Neutrophil (primary cell): ENCODE measurements around the gene EEIG2.
"Not testable (repeated sequence)": the region's sequence is repeated elsewhere in the genome, so short reads cannot be mapped to it uniquely, and the experiment has no call there.

Source experiments
- H3K27ac ChIP-seq: fragments of 200-600 bp; sonication (generic); 2 replicates; pipeline ENCODE4 v1.5.1; 2016; ENCODE audit warnings: mild to moderate bottlenecking, moderate library complexity
- H3K27me3 ChIP-seq: fragments of 200-600 bp; sonication (generic); 2 replicates; pipeline ENCODE4 v1.6.0; 2016; ENCODE audit warnings: mild to moderate bottlenecking
- H3K36me3 ChIP-seq: fragments of 200-600 bp; sonication (generic); 2 replicates; pipeline ENCODE4 v1.5.1; 2017
- H3K4me1 ChIP-seq, 2 experiments: fragments of 200-600 bp in 1 of 2; sonication (generic) in 1 of 2; 1 replicate in 1 of 2; 2 replicates in 1 of 2; pipeline versions ENCODE4 v1.5.1 to v1.6.1; 2013 to 2016; ENCODE audit warnings: low read depth in 1 of 2, low read length in 1 of 2, mild to moderate bottlenecking in 1 of 2, moderate library complexity in 1 of 2; ENCODE audit not compliant: control insufficient read depth in 1 of 2, insufficient read depth in 1 of 2
- H3K4me3 ChIP-seq, 2 experiments: fragments of 200-600 bp in 1 of 2; sonication (generic) in 1 of 2; 1 replicate in 1 of 2; 2 replicates in 1 of 2; pipeline ENCODE4 v1.5.1; 2013 to 2016; ENCODE audit warnings: low read depth in 1 of 2, low read length in 1 of 2, mild to moderate bottlenecking in 1 of 2, moderate library complexity in 1 of 2
- H3K9me3 ChIP-seq: fragments of 200-600 bp; sonication (generic); 2 replicates; pipeline ENCODE4 v1.5.1; 2016
- TF ChIP-seq, protein P1 (sequence below): fragments of 200-600 bp; sonication (generic); IDR thresholded peaks from 2 replicates; pipeline ENCODE4 v1.5.1; 2016; ENCODE audit warnings: antibody characterized with exemption

Gene EEIG2

GRCh38 chr1:108559215-108560186 lies at the start of gene EEIG2:
Gene EEIG2 (plus strand): TSS chr1:108560100. CDS start chr1:108560429, 329 bp downstream.
- Histone ChIP-seq H3K27me3 (no peaks in the 10 kb centered on the region), H3K4me3 (peak within 1 kb of the TSS; percentile 73 to 75), H3K4me1 (peaks cover 22 to 27% of the 10 kb centered on the region in 2 experiments), H3K36me3 (no peaks in the 10 kb centered on the region), H3K9me3 (no peaks in the 10 kb centered on the region), H3K27ac (peak within 1 kb of the TSS; percentile 69)
- TF ChIP-seq, protein P1, sequence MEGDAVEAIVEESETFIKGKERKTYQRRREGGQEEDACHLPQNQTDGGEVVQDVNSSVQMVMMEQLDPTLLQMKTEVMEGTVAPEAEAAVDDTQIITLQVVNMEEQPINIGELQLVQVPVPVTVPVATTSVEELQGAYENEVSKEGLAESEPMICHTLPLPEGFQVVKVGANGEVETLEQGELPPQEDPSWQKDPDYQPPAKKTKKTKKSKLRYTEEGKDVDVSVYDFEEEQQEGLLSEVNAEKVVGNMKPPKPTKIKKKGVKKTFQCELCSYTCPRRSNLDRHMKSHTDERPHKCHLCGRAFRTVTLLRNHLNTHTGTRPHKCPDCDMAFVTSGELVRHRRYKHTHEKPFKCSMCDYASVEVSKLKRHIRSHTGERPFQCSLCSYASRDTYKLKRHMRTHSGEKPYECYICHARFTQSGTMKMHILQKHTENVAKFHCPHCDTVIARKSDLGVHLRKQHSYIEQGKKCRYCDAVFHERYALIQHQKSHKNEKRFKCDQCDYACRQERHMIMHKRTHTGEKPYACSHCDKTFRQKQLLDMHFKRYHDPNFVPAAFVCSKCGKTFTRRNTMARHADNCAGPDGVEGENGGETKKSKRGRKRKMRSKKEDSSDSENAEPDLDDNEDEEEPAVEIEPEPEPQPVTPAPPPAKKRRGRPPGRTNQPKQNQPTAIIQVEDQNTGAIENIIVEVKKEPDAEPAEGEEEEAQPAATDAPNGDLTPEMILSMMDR, result peak; percentile 98

DNA sequence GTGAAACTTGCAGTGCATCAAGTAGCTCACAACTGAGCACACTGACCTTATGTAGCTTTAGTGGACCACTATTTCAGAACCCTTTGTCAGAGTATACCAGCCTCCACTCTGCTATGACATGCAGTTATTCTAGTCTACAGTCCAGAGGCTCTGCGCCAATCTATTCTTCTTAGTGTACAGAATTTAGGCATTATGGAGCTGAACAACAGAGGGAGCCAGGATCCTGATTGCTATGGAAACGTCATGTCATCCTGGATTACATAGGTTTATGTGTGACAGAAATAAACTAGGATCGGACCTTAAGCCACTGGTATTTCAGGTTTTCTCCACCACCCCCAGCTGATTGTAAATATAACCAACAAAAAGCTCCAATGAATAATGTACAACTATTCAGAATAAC lies 48.1 kb upstream of the EEIG2 start:
- TF ChIP-seq, protein P1, result no peak
- H3K4me1 ChIP-seq, result peaks cover 16 to 23% of the 10 kb centered on the region in 2 experiments
- no peak overlapping the region for H3K27ac ChIP-seq
- H3K27me3 ChIP-seq, result no peaks in the 10 kb centered on the region
- H3K36me3 ChIP-seq, result no peaks in the 10 kb centered on the region
- no peaks in the 10 kb centered on the region for H3K9me3 ChIP-seq
- no peak overlapping the region for H3K4me3 ChIP-seq

DNA sequence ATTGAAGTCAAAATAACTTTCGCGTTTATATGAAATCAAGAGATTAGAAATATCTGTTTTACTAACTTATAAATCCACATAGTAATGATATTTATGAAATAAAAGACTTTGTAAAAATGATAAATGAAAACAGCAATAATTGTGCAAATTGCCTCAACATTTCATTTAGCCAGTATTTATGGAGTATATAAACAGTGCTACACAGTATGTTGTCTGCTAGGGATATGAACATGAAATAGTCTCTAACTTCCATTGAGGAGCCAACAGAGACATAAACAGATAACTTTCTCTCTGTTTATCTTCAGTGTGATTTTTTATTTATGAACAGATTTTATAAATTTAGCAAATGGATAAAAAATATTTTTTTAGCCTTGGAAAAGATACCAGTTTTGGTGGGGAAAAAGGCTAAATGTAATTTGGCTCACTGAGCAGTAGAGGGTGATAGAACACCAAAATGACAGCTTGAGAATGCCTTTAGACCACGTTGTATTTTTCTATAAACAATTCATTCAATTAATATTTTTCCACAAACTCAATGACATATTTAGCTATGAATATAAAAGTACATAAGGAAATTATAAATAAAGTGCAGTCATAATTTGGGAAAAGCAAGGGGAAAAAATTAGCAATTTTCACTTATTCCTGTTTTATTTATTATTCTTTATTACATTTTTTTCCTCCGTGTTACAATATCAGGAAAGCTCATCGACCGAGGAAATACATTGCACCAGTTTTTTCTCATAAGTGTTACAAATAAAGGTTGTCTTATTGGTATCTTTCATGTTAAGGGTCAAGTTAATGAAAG lies 47.5 kb upstream of the EEIG2 start:
- H3K4me1 ChIP-seq, result peaks cover 10 to 16% of the 10 kb centered on the region in 2 experiments
- H3K27ac ChIP-seq, result no peak overlapping the region
- H3K9me3 ChIP-seq, result no peaks in the 10 kb centered on the region
- no peak overlapping the region for H3K4me3 ChIP-seq
- TF ChIP-seq, protein P1, result peak; percentile 45
- H3K27me3 ChIP-seq, result no peaks in the 10 kb centered on the region
- H3K36me3 ChIP-seq, result no peaks in the 10 kb centered on the region

- Histone ChIP-seq H3K27ac (no peak overlapping the region), H3K36me3 (no peaks in the 10 kb centered on the region), H3K27me3 (no peaks in the 10 kb centered on the region), H3K4me1 (peaks cover 4 to 10% of the 10 kb centered on the region in 2 experiments), H3K9me3 (no peaks in the 10 kb centered on the region), H3K4me3 (no peak overlapping the region)
- TF ChIP-seq, protein P1, result no peak
Observed at GRCh38 chr1:108513044-108513415, 46.9 kb upstream of the EEIG2 start.

DNA sequence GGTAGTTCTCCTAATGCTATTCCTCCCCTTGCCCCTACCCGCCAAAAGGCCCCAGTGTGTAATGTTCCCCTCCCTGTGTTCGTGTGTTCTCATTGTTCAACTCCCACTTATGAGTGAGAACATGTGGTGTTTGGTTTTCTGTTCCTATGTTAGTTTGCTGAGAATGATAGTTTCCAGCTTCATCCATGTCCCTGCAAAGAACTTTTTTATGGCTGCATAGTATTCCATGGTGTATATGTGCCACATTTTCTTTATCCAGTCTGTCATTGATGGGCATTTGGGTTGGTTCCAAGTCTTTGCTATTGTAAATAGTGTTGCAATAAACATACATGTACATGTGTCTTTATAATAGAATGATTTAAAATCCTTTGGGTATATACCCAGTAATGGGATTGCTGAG lies 46.0 kb upstream of the EEIG2 start:
- not testable (repeated sequence) for H3K27me3 ChIP-seq, H3K27ac ChIP-seq, H3K36me3 ChIP-seq, H3K4me3 ChIP-seq, H3K4me1 ChIP-seq, H3K9me3 ChIP-seq

GRCh38 chr1:108517301-108517897 lies 42.5 kb upstream of the EEIG2 start:
- H3K4me1 ChIP-seq, H3K36me3 ChIP-seq, H3K4me3 ChIP-seq, H3K27ac ChIP-seq, H3K9me3 ChIP-seq, H3K27me3 ChIP-seq: not testable (repeated sequence)
